HCT116 (cell line): ENCODE results near the gene OR51V1.

Source experiments
- EGR1 ChIP-seq: IDR thresholded peaks from 2 replicates; pipeline ENCODE4 v1.6.1; 2012; ENCODE audit warnings: low read depth
- EZH2 ChIP-seq: fragments of 200-600 bp; sonication (generic); IDR thresholded peaks from 2 replicates; pipeline ENCODE4 v1.6.1; 2017; ENCODE audit warnings: antibody characterized with exemption, mixed run types
- FOSL1 ChIP-seq: IDR thresholded peaks from 2 replicates; pipeline ENCODE4 v1.6.1; 2012; ENCODE audit warnings: low read depth
- POLR2A ChIP-seq: IDR thresholded peaks from 2 replicates; pipeline ENCODE4 v1.7.0; 2011; ENCODE audit warnings: borderline replicate concordance; ENCODE audit not compliant: insufficient read depth, insufficient read length; ENCODE audit errors: extremely low read depth
- POLR2AphosphoS5 ChIP-seq: IDR thresholded peaks from 2 replicates; pipeline ENCODE4 v1.6.1; 2011; ENCODE audit warnings: mild to moderate bottlenecking, low read depth, low read length, moderate library complexity
- RAD21 ChIP-seq: IDR thresholded peaks from 2 replicates; pipeline ENCODE4 v1.6.1; 2012; ENCODE audit warnings: low read depth, mild to moderate bottlenecking
- TCF7L2 ChIP-seq: IDR thresholded peaks from 2 replicates; pipeline ENCODE4 v1.7.0; 2011; ENCODE audit warnings: borderline replicate concordance, inconsistent platforms; ENCODE audit not compliant: insufficient read depth, insufficient read length; ENCODE audit errors: extremely low read depth
- ZFX ChIP-seq: fragments of 450-650 bp; IDR thresholded peaks from 2 replicates; pipeline ENCODE4 v1.6.1; 2017
- ZNF274 ChIP-seq: fragments of 200-500 bp; sonication (Bioruptor generic); IDR thresholded peaks from 2 replicates; pipeline ENCODE4 v1.6.1; 2014; ENCODE audit warnings: mild to moderate bottlenecking, low read depth, low read length, inconsistent platforms
- TF ChIP-seq, protein P1 (sequence below): IDR thresholded peaks from 2 replicates; pipeline ENCODE4 v1.6.1; 2012; ENCODE audit warnings: low read depth
- TF ChIP-seq, protein P2 (sequence below), 3 experiments: fragments of 200-600 bp in 1 of 3; sonication (generic) in 1 of 3; IDR thresholded peaks in 2 of 3; conservative IDR thresholded peaks in 1 of 3; 2 replicates each; pipeline ENCODE4 v1.5.1; 2012 to 2017; ENCODE audit warnings: low read depth in 2 of 3, low read length in 2 of 3, antibody characterized with exemption in 1 of 3, borderline replicate concordance in 1 of 3, control low read depth in 1 of 3, mild to moderate bottlenecking in 1 of 3, mixed read lengths in 1 of 3, mixed run types in 1 of 3, moderate library complexity in 1 of 3; ENCODE audit not compliant: insufficient read depth in 1 of 3
- TF ChIP-seq, protein P3 (sequence below): IDR thresholded peaks from 2 replicates; pipeline ENCODE4 v1.6.1; 2012

DNA sequence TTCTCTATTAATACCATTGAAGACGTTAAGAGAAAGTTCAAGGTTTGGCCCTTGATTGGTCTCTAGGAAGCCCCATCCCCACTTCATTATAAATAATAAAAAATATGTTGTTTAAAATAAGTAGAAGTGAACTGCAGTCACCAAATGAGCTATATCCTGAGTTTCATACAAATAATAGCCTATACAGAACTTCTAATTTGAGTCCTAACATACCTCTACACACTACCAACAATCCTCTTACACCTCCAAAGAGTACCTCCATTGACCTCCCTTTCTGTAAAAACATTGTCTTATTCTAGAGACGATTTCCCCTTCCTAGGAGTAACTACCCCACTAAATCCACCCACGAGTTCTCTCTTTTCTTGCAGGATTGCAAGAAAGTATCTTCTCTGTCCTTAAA lies 41.0 kb upstream of the OR51V1 start:
- TF ChIP-seq, protein P1, sequence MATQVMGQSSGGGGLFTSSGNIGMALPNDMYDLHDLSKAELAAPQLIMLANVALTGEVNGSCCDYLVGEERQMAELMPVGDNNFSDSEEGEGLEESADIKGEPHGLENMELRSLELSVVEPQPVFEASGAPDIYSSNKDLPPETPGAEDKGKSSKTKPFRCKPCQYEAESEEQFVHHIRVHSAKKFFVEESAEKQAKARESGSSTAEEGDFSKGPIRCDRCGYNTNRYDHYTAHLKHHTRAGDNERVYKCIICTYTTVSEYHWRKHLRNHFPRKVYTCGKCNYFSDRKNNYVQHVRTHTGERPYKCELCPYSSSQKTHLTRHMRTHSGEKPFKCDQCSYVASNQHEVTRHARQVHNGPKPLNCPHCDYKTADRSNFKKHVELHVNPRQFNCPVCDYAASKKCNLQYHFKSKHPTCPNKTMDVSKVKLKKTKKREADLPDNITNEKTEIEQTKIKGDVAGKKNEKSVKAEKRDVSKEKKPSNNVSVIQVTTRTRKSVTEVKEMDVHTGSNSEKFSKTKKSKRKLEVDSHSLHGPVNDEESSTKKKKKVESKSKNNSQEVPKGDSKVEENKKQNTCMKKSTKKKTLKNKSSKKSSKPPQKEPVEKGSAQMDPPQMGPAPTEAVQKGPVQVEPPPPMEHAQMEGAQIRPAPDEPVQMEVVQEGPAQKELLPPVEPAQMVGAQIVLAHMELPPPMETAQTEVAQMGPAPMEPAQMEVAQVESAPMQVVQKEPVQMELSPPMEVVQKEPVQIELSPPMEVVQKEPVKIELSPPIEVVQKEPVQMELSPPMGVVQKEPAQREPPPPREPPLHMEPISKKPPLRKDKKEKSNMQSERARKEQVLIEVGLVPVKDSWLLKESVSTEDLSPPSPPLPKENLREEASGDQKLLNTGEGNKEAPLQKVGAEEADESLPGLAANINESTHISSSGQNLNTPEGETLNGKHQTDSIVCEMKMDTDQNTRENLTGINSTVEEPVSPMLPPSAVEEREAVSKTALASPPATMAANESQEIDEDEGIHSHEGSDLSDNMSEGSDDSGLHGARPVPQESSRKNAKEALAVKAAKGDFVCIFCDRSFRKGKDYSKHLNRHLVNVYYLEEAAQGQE: no peak
- TF ChIP-seq TCF7L2: no peak
- TF ChIP-seq, protein P2, sequence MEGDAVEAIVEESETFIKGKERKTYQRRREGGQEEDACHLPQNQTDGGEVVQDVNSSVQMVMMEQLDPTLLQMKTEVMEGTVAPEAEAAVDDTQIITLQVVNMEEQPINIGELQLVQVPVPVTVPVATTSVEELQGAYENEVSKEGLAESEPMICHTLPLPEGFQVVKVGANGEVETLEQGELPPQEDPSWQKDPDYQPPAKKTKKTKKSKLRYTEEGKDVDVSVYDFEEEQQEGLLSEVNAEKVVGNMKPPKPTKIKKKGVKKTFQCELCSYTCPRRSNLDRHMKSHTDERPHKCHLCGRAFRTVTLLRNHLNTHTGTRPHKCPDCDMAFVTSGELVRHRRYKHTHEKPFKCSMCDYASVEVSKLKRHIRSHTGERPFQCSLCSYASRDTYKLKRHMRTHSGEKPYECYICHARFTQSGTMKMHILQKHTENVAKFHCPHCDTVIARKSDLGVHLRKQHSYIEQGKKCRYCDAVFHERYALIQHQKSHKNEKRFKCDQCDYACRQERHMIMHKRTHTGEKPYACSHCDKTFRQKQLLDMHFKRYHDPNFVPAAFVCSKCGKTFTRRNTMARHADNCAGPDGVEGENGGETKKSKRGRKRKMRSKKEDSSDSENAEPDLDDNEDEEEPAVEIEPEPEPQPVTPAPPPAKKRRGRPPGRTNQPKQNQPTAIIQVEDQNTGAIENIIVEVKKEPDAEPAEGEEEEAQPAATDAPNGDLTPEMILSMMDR (IDR thresholded peaks at IDR 0.05 in 2 of 3, conservative IDR thresholded peaks at IDR 0.05 in 1 of 3; ENCODE audit: borderline replicate concordance in 1 of 3, insufficient read depth in 1 of 3, low read depth in 2 of 3, low read length in 2 of 3): no peak
- TF ChIP-seq, protein P3, sequence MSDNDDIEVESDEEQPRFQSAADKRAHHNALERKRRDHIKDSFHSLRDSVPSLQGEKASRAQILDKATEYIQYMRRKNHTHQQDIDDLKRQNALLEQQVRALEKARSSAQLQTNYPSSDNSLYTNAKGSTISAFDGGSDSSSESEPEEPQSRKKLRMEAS: no peak
- no peak for TF ChIP-seq EZH2
- no peak for TF ChIP-seq POLR2A
- no peak for TF ChIP-seq ZFX
- no peak for TF ChIP-seq RAD21
- no peak for TF ChIP-seq ZNF274
- no peak for TF ChIP-seq POLR2AphosphoS5
- no peak for TF ChIP-seq EGR1
- no peak for TF ChIP-seq FOSL1
